KMS-11 (cell line): ENCODE results near the gene AP4M1.
A peak's percentile ranks its signal among the peaks of the same experiment; 100 is the strongest.

Experiments
- H2AFZ ChIP-seq: fragments of 200-600 bp; sonication (generic); 2 replicates; pipeline ENCODE4 v1.6.1; 2016; ENCODE audit warnings: antibody characterized with exemption, mixed run types, low read depth
- H3K27ac ChIP-seq: fragments of 200-600 bp; sonication (generic); 2 replicates; pipeline ENCODE4 v1.6.1; 2016; ENCODE audit warnings: mild to moderate bottlenecking, mixed run types
- H3K27me3 ChIP-seq: fragments of 200-600 bp; sonication (generic); 2 replicates; pipeline ENCODE4 v1.6.1; 2017; ENCODE audit warnings: mild to moderate bottlenecking, low read depth, mixed run types, moderate library complexity; ENCODE audit not compliant: insufficient read depth
- H3K36me3 ChIP-seq: fragments of 200-600 bp; sonication (generic); 2 replicates; pipeline ENCODE4 v1.6.1; 2017; ENCODE audit warnings: mild to moderate bottlenecking, mixed run types; ENCODE audit not compliant: insufficient read depth
- H3K4me1 ChIP-seq: fragments of 200-600 bp; sonication (generic); 2 replicates; pipeline ENCODE4 v1.6.1; 2016; ENCODE audit warnings: mild to moderate bottlenecking, low read depth, mixed run types; ENCODE audit not compliant: poor library complexity, severe bottlenecking
- H3K4me2 ChIP-seq: fragments of 200-600 bp; sonication (generic); 2 replicates; pipeline ENCODE4 v1.7.0; 2016; ENCODE audit warnings: mild to moderate bottlenecking, mixed run types
- H3K4me3 ChIP-seq: fragments of 200-600 bp; sonication (generic); IDR thresholded peaks from 2 replicates; pipeline ENCODE4 v1.6.1; 2017; ENCODE audit warnings: low read depth, low read length, mixed read lengths; ENCODE audit not compliant: insufficient read depth
- H3K79me2 ChIP-seq: fragments of 200-600 bp; sonication (generic); 2 replicates; pipeline ENCODE4 v1.6.1; 2016; ENCODE audit warnings: low read depth, mixed run types; ENCODE audit not compliant: insufficient read depth
- H3K9ac ChIP-seq: fragments of 200-600 bp; sonication (generic); 2 replicates; pipeline ENCODE4 v1.6.1; 2016; ENCODE audit warnings: mild to moderate bottlenecking, mixed run types
- H4K20me1 ChIP-seq: fragments of 200-600 bp; sonication (generic); 2 replicates; pipeline ENCODE4 v1.6.1; 2016; ENCODE audit warnings: mild to moderate bottlenecking, mixed run types; ENCODE audit not compliant: insufficient read depth
- CTCF ChIP-seq: fragments of 200-600 bp; sonication (generic); conservative IDR thresholded peaks from 2 replicates; pipeline ENCODE4 v1.6.1; 2017; ENCODE audit warnings: low read depth, mild to moderate bottlenecking, antibody characterized with exemption, low read length, moderate library complexity, mixed read lengths

Gene AP4M1

GRCh38 chr7:100101016-100101862 lies at the start of gene AP4M1, which contains the start of gene MCM7:
Gene AP4M1 (plus strand): TSS chr7:100101643. CDS start chr7:100101715, 72 bp downstream.
Gene MCM7 (minus strand): TSS chr7:100101397. CDS start chr7:100101294, 103 bp downstream.
- Histone ChIP-seq H3K4me2 (peak within 1 kb of the TSS; percentile 75), H2AFZ (peak within 1 kb of the TSS; percentile 68), H3K27me3 (no peaks in the 10 kb centered on the region), H3K79me2 (peaks cover 45% of the 10 kb centered on the region), H3K4me1 (peaks cover 14% of the 10 kb centered on the region), H3K9ac (peak within 1 kb of the TSS; percentile 100), H4K20me1 (0 out of 2 replicates have a peak, but pooled peaks cover 5% of the 10 kb centered on the region), H3K4me3 (peak within 1 kb of the TSS; percentile 73), H3K27ac (peak within 1 kb of the TSS; percentile 98), H3K36me3 (peaks cover 33% of the 10 kb centered on the region; the same call in 1 of the 2 replicates)
- no peak for TF ChIP-seq CTCF

- Histone ChIP-seq H3K9ac (no peak overlapping the region), H3K27ac (no peak overlapping the region), H3K4me2 (no peak overlapping the region), H3K4me1 (peaks cover 12% of the 10 kb centered on the region), H3K36me3 (no peaks in the 10 kb centered on the region), H3K4me3 (no peak overlapping the region), H3K27me3 (no peaks in the 10 kb centered on the region; the same call in 1 of the 2 replicates), H3K79me2 (no peaks in the 10 kb centered on the region), H2AFZ (no peak overlapping the region), H4K20me1 (no peaks in the 10 kb centered on the region)
- peak; percentile 43; the same call in 1 of the 2 replicates for TF ChIP-seq CTCF
These were observed 48.2 kb upstream of the AP4M1 start for GRCh38 chr7:100053215-100053614.

GRCh38 chr7:100057006-100057405 lies 44.4 kb upstream of the AP4M1 start:
- H2AFZ ChIP-seq = no peak overlapping the region
- H3K36me3 ChIP-seq = no peaks in the 10 kb centered on the region
- H3K4me2 ChIP-seq = no peak overlapping the region
- no peaks in the 10 kb centered on the region for H3K27me3 ChIP-seq
- H3K4me3 ChIP-seq = no peak overlapping the region
- H4K20me1 ChIP-seq = no peaks in the 10 kb centered on the region
- H3K9ac ChIP-seq = no peak overlapping the region
- no peak for TF ChIP-seq CTCF
- no peaks in the 10 kb centered on the region for H3K79me2 ChIP-seq
- H3K4me1 ChIP-seq = peaks cover 3% of the 10 kb centered on the region
- no peak overlapping the region for H3K27ac ChIP-seq

GRCh38 chr7:100059251-100059739 lies 42.1 kb upstream of the AP4M1 start:
- Histone ChIP-seq H3K4me3 (no peak overlapping the region), H4K20me1 (no peaks in the 10 kb centered on the region), H3K27ac (no peak overlapping the region), H3K4me1 (peaks cover 3% of the 10 kb centered on the region), H3K27me3 (no peaks in the 10 kb centered on the region), H3K9ac (no peak overlapping the region), H2AFZ (no peak overlapping the region), H3K36me3 (no peaks in the 10 kb centered on the region), H3K79me2 (no peaks in the 10 kb centered on the region), H3K4me2 (no peak overlapping the region)
- TF ChIP-seq CTCF = no peak
